Measurements from ENCODE around the gene XPO4. TPM values are rescaled to one million over a fixed set of nuclear protein-coding genes. Genes with fewer than 3 reads are reported as not detected.

The XPO4 gene
- total RNA-seq, 1 experiment from 2014 or later, result 34.9 TPM

GRCh38 chr13:20767309-20767943 lies 135.1 kb downstream of the XPO4 start (continued):
- TF ChIP-seq ATF6 (CRISPR knock-in tag; IDR thresholded peaks at IDR 0.05) (no peak), ZNF512 (CRISPR knock-in tag; IDR thresholded peaks at IDR 0.05; ENCODE audit: borderline replicate concordance) (no peak), SMAD3 (CRISPR knock-in tag; IDR thresholded peaks at IDR 0.05; ENCODE audit: borderline replicate concordance) (no peak), NFE2L1 (CRISPR knock-in tag; IDR thresholded peaks at IDR 0.05) (no peak), NR1H2 (CRISPR knock-in tag; IDR thresholded peaks at IDR 0.05) (no peak), USF1 (CRISPR knock-in tag; IDR thresholded peaks at IDR 0.05) (no peak), CREB1 (CRISPR knock-in tag; IDR thresholded peaks at IDR 0.05) (no peak)

- Mint-ChIP-seq H3K4me1 (peaks cover 21% of the 10 kb centered on the region), H3K36me3 (peaks cover 6% of the 10 kb centered on the region; the same call in 1 of the 2 replicates), H3K9me3 (peaks cover 21% of the 10 kb centered on the region), H3K27ac (no peak overlapping the region), H3K27me3 (ENCODE audit: low read depth) (no peaks in the 10 kb centered on the region; the same call in 1 of the 2 replicates), H3K4me3 (no peak overlapping the region)
- ChIA-PET CTCF (no interaction called here), POLR2A (no interaction called here)
- DNase-seq (ENCODE audit: low spot score), result no peak
- no peak for ATAC-seq
- TF ChIP-seq MXD4 (CRISPR knock-in tag; IDR thresholded peaks at IDR 0.05; ENCODE audit: borderline replicate concordance) (no peak), PREB (CRISPR knock-in tag; IDR thresholded peaks at IDR 0.05; ENCODE audit: borderline replicate concordance) (no peak), ESRRA (CRISPR knock-in tag; IDR thresholded peaks at IDR 0.05; ENCODE audit: borderline replicate concordance) (no peak), AR (CRISPR knock-in tag; IDR thresholded peaks at IDR 0.05) (no peak), IRF2 (CRISPR knock-in tag; IDR thresholded peaks at IDR 0.05; ENCODE audit: borderline replicate concordance, low read depth) (no peak), GRHL2 (CRISPR knock-in tag; IDR thresholded peaks at IDR 0.05; ENCODE audit: insufficient replicate concordance, severe bottlenecking) (no peak), STAT6 (CRISPR knock-in tag; conservative IDR thresholded peaks at IDR 0.05; ENCODE audit: low read depth) (no peak)
These were observed 141.7 kb downstream of the XPO4 start for GRCh38 chr13:20760872-20761271.

All from WTC11 (cell line).